SK-N-MC (cell line): ENCODE results near the gene MLC1.

Source experiments
- EZH2 ChIP-seq: fragments of 200-600 bp; sonication (generic); IDR thresholded peaks from one replicate; pipeline ENCODE4 v1.6.1; 2017; ENCODE audit warnings: antibody characterized with exemption
- POLR2AphosphoS5 ChIP-seq: IDR thresholded peaks from 2 replicates; pipeline ENCODE4 v1.6.1; 2012; ENCODE audit warnings: mild to moderate bottlenecking, low read depth, low read length, borderline replicate concordance

DNA sequence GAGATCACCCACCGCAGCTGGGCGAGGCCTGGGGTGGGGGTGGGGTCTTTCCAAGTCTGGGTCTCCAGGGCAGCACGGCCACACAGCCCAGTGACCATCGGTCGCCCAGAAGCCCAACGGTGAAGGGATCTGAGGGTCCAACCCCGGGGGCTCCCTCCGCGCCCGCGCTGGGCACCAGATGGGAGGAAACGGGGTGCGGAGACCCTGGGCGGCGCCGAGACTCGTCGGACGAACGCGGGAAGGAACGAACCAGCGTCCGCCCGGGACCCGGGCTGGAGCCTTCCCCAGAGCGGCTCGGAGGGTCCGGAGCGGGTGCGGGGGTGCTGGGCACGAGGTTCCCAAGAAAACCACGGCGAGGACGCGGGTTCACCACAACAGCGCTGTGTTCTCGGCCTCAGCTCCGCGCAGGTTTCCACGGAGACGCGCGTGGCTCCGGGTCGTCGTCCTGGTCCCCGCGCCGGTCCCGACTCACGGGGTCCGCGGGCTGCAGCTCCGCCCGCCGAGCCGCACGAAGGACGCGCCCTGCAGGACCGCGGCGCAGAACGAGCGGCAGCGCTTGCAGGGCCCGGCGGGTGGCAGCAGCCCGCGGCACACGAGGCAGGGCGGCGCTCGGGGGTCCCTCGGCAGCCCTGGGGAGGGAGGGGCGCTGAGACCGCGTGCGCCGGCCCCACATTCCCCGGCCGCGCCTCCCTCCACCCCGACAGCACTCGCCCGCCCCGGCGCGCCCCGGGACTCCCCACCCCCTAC is 70.4 kb downstream of the MLC1 start:
- TF ChIP-seq EZH2 (no peak), POLR2AphosphoS5 (no peak)
